NCI-H226 (cell line): Measurements from ENCODE around the gene TFF1.
"Not testable (repeated sequence)": the region's sequence is repeated elsewhere in the genome, so short reads cannot be mapped to it uniquely, and the experiment has no call there.

Experiments used
- DNase-seq: peaks from one replicate; pipeline ENCODE4 v3.0.0-alpha.2; 2015

Gene TFF1

GRCh38 chr21:42366292-42367010 is at the start of gene TFF1:
Gene TFF1, minus strand, starts transcription at chr21:42366535. Its CDS starts 40 bp downstream, at chr21:42366495.
- no peak for DNase-seq

DNA sequence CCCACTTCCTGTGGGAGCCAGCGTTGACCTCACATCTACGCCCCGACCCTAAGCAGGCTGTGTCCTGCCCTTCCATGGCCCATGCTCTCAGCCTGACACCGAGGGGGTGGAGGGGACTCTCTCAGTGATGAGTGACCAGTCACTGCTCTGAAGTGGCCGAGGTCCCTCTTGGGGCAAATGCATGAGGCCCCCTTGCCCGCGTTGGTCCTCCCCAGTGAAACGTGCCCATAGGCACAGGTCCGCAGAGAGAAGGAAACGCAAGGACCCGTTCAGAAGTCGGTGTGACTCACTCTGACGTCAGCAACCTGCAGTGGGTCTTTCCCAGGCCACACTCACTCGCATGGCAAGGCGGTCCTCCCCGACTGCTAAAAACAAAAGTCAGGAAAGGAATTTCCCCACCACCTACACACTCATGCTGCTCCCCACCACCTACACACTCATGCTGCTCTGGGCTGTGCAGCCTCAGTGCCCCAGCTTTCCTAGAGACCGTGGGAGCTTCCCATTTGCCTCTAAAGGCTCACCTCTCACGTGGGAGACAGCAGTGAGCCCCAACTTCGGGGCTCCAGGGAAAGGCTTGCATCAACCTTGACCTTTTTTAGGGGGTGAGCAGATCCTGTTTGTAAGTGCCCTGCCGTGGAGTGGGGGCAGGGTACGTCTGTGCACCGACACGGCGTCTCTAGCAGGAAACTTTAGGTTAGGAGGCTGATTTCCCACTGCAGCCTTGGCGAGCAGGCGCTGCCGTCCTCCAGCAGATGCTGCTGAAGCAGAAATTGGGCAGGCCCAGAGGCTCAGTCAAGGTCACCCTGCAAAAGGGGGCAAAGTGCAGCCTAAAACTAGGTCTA is 48.8 kb upstream of the TFF1 start:
- peak; percentile 93 for DNase-seq

- DNase-seq, result no peak
These were observed 48.2 kb upstream of the TFF1 start for GRCh38 chr21:42414553-42414927.

- no peak for DNase-seq
These were observed 47.7 kb upstream of the TFF1 start for GRCh38 chr21:42414066-42414465.

- no peak for DNase-seq
These were observed 47.2 kb upstream of the TFF1 start for GRCh38 chr21:42413500-42413899.

- no peak for DNase-seq
These were observed 46.8 kb upstream of the TFF1 start for GRCh38 chr21:42413093-42413492.

DNA sequence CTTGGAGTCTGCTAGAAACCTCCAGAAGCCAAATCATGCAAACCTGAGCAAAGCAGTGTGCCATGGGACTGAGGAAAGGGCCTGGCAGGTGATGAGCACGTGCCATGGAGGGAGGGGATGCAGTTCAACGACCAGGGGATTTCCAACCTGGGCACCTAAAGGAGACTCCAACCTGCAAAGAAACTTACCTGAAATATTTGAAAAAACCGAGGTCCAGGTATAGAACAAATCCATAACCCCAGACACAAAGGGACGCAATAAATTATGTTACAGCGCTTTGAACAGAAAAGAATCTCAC is 46.2 kb upstream of the TFF1 start:
- no peak for DNase-seq

GRCh38 chr21:42411891-42412635 is 45.7 kb upstream of the TFF1 start:
- DNase-seq, result peak; percentile 59

GRCh38 chr21:42411197-42411869 is 45.0 kb upstream of the TFF1 start:
- DNase-seq, result no peak

GRCh38 chr21:42409366-42409765 is 43.0 kb upstream of the TFF1 start:
- no peak for DNase-seq

DNA sequence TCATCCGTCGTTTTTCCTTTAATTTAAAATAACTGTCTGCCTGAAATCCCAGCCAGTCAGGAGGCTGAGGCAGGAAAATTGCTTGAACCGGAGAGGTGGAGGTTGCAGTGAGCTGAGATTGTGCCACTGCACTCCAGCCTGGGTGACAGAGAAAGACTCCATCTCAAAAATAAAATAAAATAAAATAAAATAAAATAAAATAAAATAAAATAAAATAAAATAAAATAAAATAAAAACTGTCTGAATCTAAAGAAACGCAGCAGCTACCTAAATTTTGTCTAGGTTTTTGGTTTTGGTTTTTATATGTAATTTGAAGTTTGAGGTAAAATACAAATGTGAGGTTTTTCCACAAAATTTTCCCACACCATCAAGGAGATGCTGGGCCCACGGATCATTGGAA is 42.4 kb upstream of the TFF1 start:
- not testable (repeated sequence) for DNase-seq

DNA sequence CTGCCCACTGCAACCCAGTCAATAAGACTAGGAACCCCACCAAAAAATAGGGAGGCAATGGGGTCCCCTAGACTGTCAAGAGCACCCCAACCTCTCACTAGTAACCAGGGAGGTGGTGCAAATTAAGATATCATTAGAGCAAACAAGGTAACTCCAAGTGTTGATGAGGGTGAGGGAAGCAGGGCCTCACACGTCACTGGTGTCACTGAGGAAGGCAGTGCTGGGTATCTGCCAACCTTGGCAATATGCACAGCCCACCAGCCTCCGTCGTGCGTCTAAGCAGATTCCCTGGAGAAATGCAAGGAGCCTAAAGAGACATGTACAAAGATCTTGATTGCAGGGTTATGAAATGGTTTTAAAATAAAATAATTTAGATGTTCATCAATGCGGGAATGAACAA is 41.1 kb upstream of the TFF1 start:
- no peak for DNase-seq

DNA sequence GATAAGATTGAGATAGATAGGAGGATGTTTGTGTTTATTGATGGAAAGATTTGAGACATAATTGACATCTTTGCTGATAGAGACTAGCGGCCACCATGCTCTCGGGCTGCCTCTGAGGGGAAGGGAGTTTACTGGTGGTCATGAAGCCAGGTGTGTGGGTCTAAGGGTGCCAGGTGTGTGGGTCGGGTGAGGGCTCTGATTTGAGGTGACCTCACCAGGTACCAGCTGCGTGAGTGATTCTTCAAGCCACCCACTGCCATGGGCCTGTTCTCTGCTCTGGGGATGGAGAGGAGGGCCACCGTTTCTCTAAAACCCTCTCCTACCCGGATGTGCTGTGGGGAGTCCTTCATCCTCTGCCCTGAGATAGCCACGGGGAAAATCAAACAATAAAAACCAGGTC is 40.5 kb upstream of the TFF1 start:
- no peak for DNase-seq

DNA sequence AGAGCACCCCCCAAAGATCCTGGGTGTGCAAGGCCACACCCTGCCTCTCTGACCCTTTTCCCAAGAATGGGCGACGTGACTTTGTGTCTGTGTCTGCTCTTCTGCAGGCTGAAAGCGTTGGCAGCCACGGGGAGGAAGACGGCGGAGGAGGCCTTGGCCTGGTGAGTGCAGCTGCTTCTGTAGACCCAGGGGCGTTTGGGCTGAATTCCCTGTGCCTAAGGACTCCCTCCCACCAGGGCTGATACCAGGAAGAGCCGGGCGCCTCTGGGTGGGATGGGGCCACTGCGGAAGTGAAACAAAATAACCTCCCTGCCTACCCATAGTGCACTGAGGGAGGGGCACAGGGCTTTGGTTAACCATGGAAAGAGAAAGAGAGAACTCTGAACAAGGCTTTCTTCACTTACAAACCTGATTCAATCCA is 39.9 kb upstream of the TFF1 start:
- DNase-seq, result no peak

DNA sequence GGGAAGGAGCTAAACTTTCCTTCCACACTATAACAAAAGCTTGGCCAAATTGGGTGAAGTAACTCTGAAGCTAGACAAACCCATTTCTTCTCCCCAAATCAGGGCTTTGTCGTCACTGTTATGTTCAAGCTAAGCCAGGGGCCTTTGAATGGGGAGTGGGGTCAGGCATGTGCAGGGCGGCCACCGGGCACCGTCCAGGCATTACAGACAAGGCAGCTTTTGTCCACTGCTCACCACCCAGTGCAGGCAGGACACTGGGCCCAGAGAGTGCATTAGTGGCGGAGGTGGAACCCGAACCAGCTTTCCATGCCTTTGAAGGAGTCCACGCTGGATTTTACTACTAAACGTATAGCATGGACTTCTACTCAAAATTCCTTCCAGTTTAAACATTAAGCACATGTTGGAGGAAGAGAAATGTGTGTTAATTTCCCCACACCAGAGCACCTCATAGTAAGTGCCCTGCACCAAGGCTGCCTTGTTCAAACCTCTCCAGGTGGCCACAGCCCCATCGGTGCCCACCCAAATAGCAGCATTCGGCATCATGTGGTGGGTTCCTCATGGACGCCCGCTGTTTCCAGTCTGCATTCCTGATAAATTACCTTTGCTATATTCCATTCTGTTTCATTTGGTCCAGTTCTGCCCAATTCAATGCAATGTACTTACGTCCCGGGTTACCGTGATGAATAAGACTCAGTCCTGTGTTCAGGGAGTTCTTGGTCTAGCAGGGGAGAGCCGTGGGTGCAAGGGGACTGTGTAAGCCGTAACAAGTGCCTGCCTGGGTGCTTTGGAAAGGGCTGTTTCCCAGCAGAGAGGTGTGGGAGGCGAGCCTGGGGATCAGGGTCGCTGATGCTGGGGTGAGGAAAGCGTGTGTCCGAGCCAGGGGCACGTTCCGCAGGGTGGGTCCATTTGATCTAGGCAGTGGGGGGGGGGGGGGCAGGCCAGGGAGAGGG is 39.0 kb upstream of the TFF1 start:
- no peak for DNase-seq

- no peak for DNase-seq
These were observed 38.2 kb upstream of the TFF1 start for GRCh38 chr21:42404539-42404938.

DNA sequence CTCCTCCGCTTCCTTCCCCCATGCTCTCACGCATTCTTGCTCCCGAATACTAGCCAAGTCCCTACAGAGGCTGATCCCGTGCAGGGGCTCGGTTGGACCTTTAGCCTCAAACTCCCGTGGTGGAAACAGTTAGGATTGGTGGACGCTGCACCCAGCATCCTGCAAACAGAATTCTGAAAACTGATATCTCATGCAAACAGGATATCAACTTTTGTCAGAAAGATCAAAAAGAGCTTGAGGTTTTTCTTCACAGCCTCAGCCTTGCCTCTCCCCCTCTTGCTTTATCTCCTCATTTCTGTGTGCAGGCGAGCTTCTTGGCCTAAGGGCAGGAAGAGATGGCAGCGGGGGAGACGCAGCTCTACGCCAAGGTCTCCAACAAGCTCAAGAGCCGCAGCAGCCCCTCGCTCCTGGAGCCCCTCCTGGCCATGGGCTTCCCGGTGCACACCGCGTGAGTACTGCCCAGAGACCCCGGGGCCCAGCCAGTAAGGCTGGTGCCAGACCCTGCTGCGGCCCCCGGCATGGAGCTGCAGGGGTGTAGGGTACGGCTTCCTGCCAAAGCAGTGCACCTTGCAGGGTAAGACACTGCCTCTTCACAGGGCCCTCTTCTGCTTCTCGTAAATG is 37.4 kb upstream of the TFF1 start, which contains the start of gene UBASH3A:
Gene UBASH3A, plus strand, starts transcription at position 292 of the 621 bp plus-strand sequence. Its CDS starts 44 bp downstream, at position 336.
- no peak for DNase-seq

GRCh38 chr21:42401820-42402251 is 35.5 kb upstream of the TFF1 start:
- DNase-seq, result no peak

- DNase-seq, result no peak
These were observed 34.8 kb upstream of the TFF1 start for GRCh38 chr21:42401154-42401553.

GRCh38 chr21:42400525-42400924 is 34.2 kb upstream of the TFF1 start:
- DNase-seq, result no peak

GRCh38 chr21:42398436-42399028 is 32.2 kb upstream of the TFF1 start:
- DNase-seq, result no peak
